H9 (cell line): ENCODE results near the gene BCL2L1. TPM values are rescaled to one million over a fixed set of nuclear protein-coding genes. Genes with fewer than 3 reads are reported as not detected.

Source experiments
- DNase-seq: peaks from one replicate; pipeline ENCODE4 v3.0.0-alpha.2; 2017
- H2AFZ ChIP-seq: one replicate; pipeline ENCODE4 v1.6.1; 2013; ENCODE audit warnings: mild to moderate bottlenecking, low read length, control low read depth, moderate library complexity
- H2AK5ac ChIP-seq: 2 replicates; pipeline ENCODE4 v1.6.1; 2013; ENCODE audit warnings: low read length, control low read depth, mixed read lengths; ENCODE audit not compliant: insufficient read length
- H2BK120ac ChIP-seq: one replicate; pipeline ENCODE4 v1.6.1; 2013; ENCODE audit warnings: low read depth, mild to moderate bottlenecking, low read length, control low read depth, inconsistent platforms; ENCODE audit not compliant: poor library complexity, severe bottlenecking
- H2BK12ac ChIP-seq: 2 replicates; pipeline ENCODE4 v1.6.1; 2013; ENCODE audit warnings: low read length, control low read depth, mixed read lengths, low read depth; ENCODE audit not compliant: insufficient read length
- H2BK15ac ChIP-seq: 2 replicates; pipeline ENCODE4 v1.6.1; 2013; ENCODE audit warnings: low read depth, low read length, control low read depth
- H2BK20ac ChIP-seq: one replicate; pipeline ENCODE4 v1.6.1; 2013; ENCODE audit warnings: low read depth, mild to moderate bottlenecking, low read length, control low read depth, inconsistent platforms; ENCODE audit not compliant: poor library complexity, severe bottlenecking
- H2BK5ac ChIP-seq: 2 replicates; pipeline ENCODE4 v1.6.1; 2013; ENCODE audit warnings: low read length, control low read depth, mixed read lengths; ENCODE audit not compliant: insufficient read length
- H3K14ac ChIP-seq: 2 replicates; pipeline ENCODE4 v1.6.1; 2013; ENCODE audit warnings: low read length, control low read depth; ENCODE audit not compliant: insufficient read depth
- H3K18ac ChIP-seq: 2 replicates; pipeline ENCODE4 v1.6.1; 2013; ENCODE audit warnings: low read depth, mild to moderate bottlenecking, mixed read lengths, low read length, control low read depth; ENCODE audit not compliant: insufficient read length
- H3K23ac ChIP-seq: 2 replicates; pipeline ENCODE4 v1.6.1; 2013; ENCODE audit warnings: low read length, control low read depth, mixed read lengths, low read depth; ENCODE audit not compliant: insufficient read length
- H3K23me2 ChIP-seq: 2 replicates; pipeline ENCODE4 v1.6.1; 2013; ENCODE audit warnings: low read depth, mild to moderate bottlenecking, mixed read lengths, low read length, control low read depth; ENCODE audit not compliant: insufficient read length, poor library complexity, severe bottlenecking
- H3K27ac ChIP-seq: 2 replicates; pipeline ENCODE4 v1.5.1; 2013; ENCODE audit warnings: low read length, control low read depth, mixed read lengths, low read depth; ENCODE audit not compliant: insufficient read length
- H3K27me3 ChIP-seq: 2 replicates; pipeline ENCODE4 v1.6.1; 2013; ENCODE audit warnings: low read length, control low read depth, inconsistent platforms; ENCODE audit not compliant: insufficient read depth
- H3K4ac ChIP-seq: 2 replicates; pipeline ENCODE4 v1.6.1; 2013; ENCODE audit warnings: low read depth, mild to moderate bottlenecking, control low read depth, inconsistent platforms, low read length, moderate library complexity
- H3K4me1 ChIP-seq: 2 replicates; pipeline ENCODE4 v1.6.1; 2013; ENCODE audit warnings: low read length, control low read depth, inconsistent platforms; ENCODE audit not compliant: insufficient read depth
- H3K4me2 ChIP-seq: 2 replicates; pipeline ENCODE4 v1.6.1; 2013; ENCODE audit warnings: low read length, control low read depth, mixed read lengths; ENCODE audit not compliant: insufficient read length, insufficient read depth
- H3K56ac ChIP-seq: 2 replicates; pipeline ENCODE4 v1.6.1; 2013; ENCODE audit warnings: low read depth, mild to moderate bottlenecking, mixed read lengths, low read length, control low read depth; ENCODE audit not compliant: insufficient read length
- H3K79me1 ChIP-seq: 2 replicates; pipeline ENCODE4 v1.6.1; 2013; ENCODE audit warnings: low read depth, mild to moderate bottlenecking, moderate library complexity, low read length, control low read depth, inconsistent platforms; ENCODE audit not compliant: insufficient read depth, poor library complexity, severe bottlenecking
- H3K79me2 ChIP-seq: 2 replicates; pipeline ENCODE4 v1.6.1; 2013; ENCODE audit warnings: low read length, control low read depth, inconsistent platforms; ENCODE audit not compliant: insufficient read depth
- H3K9ac ChIP-seq: 2 replicates; pipeline ENCODE4 v1.6.1; 2013; ENCODE audit warnings: low read length, control low read depth, mixed read lengths; ENCODE audit not compliant: insufficient read length; ENCODE audit errors: extremely low read depth
- H3K9me3 ChIP-seq: one replicate; pipeline ENCODE4 v1.6.1; 2013; ENCODE audit warnings: low read depth, low read length, inconsistent platforms; ENCODE audit not compliant: control insufficient read depth
- H3T11ph ChIP-seq: one replicate; pipeline ENCODE4 v1.6.1; 2013; ENCODE audit warnings: mild to moderate bottlenecking, low read length, control low read depth, inconsistent platforms
- H4K20me1 ChIP-seq: one replicate; pipeline ENCODE4 v1.6.1; 2013; ENCODE audit not compliant: control insufficient read depth, insufficient read length, insufficient read depth
- H4K5ac ChIP-seq: 2 replicates; pipeline ENCODE4 v1.6.1; 2013; ENCODE audit warnings: low read depth, mild to moderate bottlenecking, mixed read lengths, low read length, control low read depth; ENCODE audit not compliant: insufficient read length
- H4K8ac ChIP-seq: replicated peaks from 2 replicates; pipeline ENCODE4 v1.6.1; 2013; ENCODE audit warnings: low read length, control low read depth, mixed read lengths, low read depth; ENCODE audit not compliant: insufficient read length
- H4K91ac ChIP-seq: 2 replicates; pipeline ENCODE4 v1.6.1; 2013; ENCODE audit warnings: low read depth, mild to moderate bottlenecking, moderate library complexity, mixed read lengths, low read length, control low read depth; ENCODE audit not compliant: insufficient read length
- H3K27ac Mint-ChIP-seq, 3 experiments: 2 replicates in 2 of 3; 3 replicates in 1 of 3; pipeline ENCODE4 v1.8.0; 2020 to 2021; ENCODE audit warnings: mixed read lengths in 3 of 3, mild to moderate bottlenecking in 1 of 3, moderate library complexity in 1 of 3
- H3K27me3 Mint-ChIP-seq: 2 replicates; pipeline ENCODE4 v1.8.0; 2021; ENCODE audit warnings: low read depth, mild to moderate bottlenecking, moderate library complexity, mixed read lengths
- H3K36me3 Mint-ChIP-seq, 3 experiments: 2 replicates in 2 of 3; 3 replicates in 1 of 3; pipeline ENCODE4 v1.8.0; 2020 to 2021; ENCODE audit warnings: low read depth in 3 of 3, mixed read lengths in 3 of 3; ENCODE audit not compliant: insufficient read depth in 1 of 3
- H3K4me1 Mint-ChIP-seq, 2 experiments: 2 replicates each; pipeline ENCODE4 v1.8.0; 2020; ENCODE audit warnings: mixed read lengths in 2 of 2
- H3K4me3 Mint-ChIP-seq, 2 experiments: 2 replicates in 1 of 2; 3 replicates in 1 of 2; pipeline ENCODE4 v1.8.0; 2020 to 2021; ENCODE audit warnings: mild to moderate bottlenecking in 2 of 2, mixed read lengths in 2 of 2, moderate library complexity in 1 of 2
- H3K9me3 Mint-ChIP-seq, 2 experiments: 2 replicates in 1 of 2; 3 replicates in 1 of 2; pipeline ENCODE4 v1.8.0; 2020; ENCODE audit warnings: mild to moderate bottlenecking in 2 of 2, mixed read lengths in 2 of 2, moderate library complexity in 1 of 2
- CTCF ChIP-seq: fragments of 200-600 bp; sonication (generic); conservative IDR thresholded peaks from 3 replicates; pipeline ENCODE4 v1.8.0; 2021; ENCODE audit warnings: antibody characterized with exemption, mild to moderate bottlenecking
- WGBS: extraction: QIAGEN DNeasy Blood & Tissue Kit; methylation state at CpG from one replicate; pipeline ENCODE4 v1.1.7; 2013; ENCODE audit warnings: missing lambda C conversion rate, low lambda C conversion rate, mixed read lengths; ENCODE audit not compliant: insufficient read length; ENCODE audit errors: extremely low coverage; 5-methylcytosine and 5-hydroxymethylcytosine counted together
- total RNA-seq: library from RNA; stranded (reverse); gene quantifications from 2 replicates; pipeline ENCODE4 v1.2.1, GENCODE V29; 2021

The BCL2L1 gene
- total RNA-seq, 1 experiment from 2014 or later = 105 TPM

- H3K36me3 Mint-ChIP-seq = peaks cover 4 to 47% (median 22%) of the 10 kb centered on the region in 3 experiments; a peak in 6 of 7 replicates
- no peak overlapping the region for H2BK12ac ChIP-seq
- H3K14ac ChIP-seq = no peak overlapping the region
- H4K8ac ChIP-seq = no peak overlapping the region
- H2BK5ac ChIP-seq = no peak overlapping the region
- no peak for DNase-seq
- H3K27ac Mint-ChIP-seq = no peak overlapping the region
- H3K18ac ChIP-seq = no peak overlapping the region
- no peak overlapping the region for H2BK20ac ChIP-seq
- no peak overlapping the region for H3K23ac ChIP-seq
- no peak overlapping the region for H2AK5ac ChIP-seq
- H3K4me1 ChIP-seq = no peaks in the 10 kb centered on the region
- no peaks in the 10 kb centered on the region for H3K79me2 ChIP-seq
- no peak overlapping the region for H2BK120ac ChIP-seq
- H2AFZ ChIP-seq = no peak overlapping the region
- WGBS = no CpG with 5 or more reads among the region's 5 CpGs
- H3K4me1 Mint-ChIP-seq = peaks cover 31 to 39% of the 10 kb centered on the region in 2 experiments
- no peak overlapping the region for H4K5ac ChIP-seq
- H3K23me2 ChIP-seq = no peaks in the 10 kb centered on the region
- H3T11ph ChIP-seq = no peak overlapping the region
- no peak overlapping the region for H3K4me3 Mint-ChIP-seq
- no peaks in the 10 kb centered on the region for H3K9me3 Mint-ChIP-seq
- no peaks in the 10 kb centered on the region for H3K9me3 ChIP-seq
- no peaks in the 10 kb centered on the region for H3K27me3 Mint-ChIP-seq
- no peak overlapping the region for H3K4me2 ChIP-seq
- no peaks in the 10 kb centered on the region for H4K20me1 ChIP-seq
- H3K79me1 ChIP-seq = no peaks in the 10 kb centered on the region
- no peak overlapping the region for H3K27ac ChIP-seq
- no peak overlapping the region for H3K4ac ChIP-seq
- no peak overlapping the region for H2BK15ac ChIP-seq
- H3K56ac ChIP-seq = no peak overlapping the region
- no peak overlapping the region for H3K9ac ChIP-seq
- H4K91ac ChIP-seq = no peak overlapping the region
- TF ChIP-seq CTCF = no peak
- no peaks in the 10 kb centered on the region for H3K27me3 ChIP-seq
These were observed 21.9 kb downstream of the BCL2L1 start for GRCh38 chr20:31700747-31701146.
